Effector memory CD4-positive, alpha-beta T cell (primary cell): ENCODE data around the gene ODC1.
"Not testable (repeated sequence)": the region's sequence is repeated elsewhere in the genome, so short reads cannot be mapped to it uniquely, and the experiment has no call there.

ENCODE experiments used
- DNase-seq, 3 donors: peaks; one replicate each; pipeline ENCODE4 v3.0.0-alpha.2; 2020
- H3K27ac ChIP-seq: 2 replicates; pipeline ENCODE4 v1.7.0; 2013; ENCODE audit warnings: mild to moderate bottlenecking, low read length, moderate library complexity; ENCODE audit not compliant: insufficient read depth, poor library complexity, severe bottlenecking
- H3K27me3 ChIP-seq: replicated peaks from 2 replicates; pipeline ENCODE4 v1.7.0; 2013; ENCODE audit warnings: mild to moderate bottlenecking, low read length; ENCODE audit not compliant: insufficient read depth, control insufficient read depth, poor library complexity, severe bottlenecking
- H3K36me3 ChIP-seq: 2 replicates; pipeline ENCODE4 v1.7.0; 2013; ENCODE audit warnings: mild to moderate bottlenecking, low read length, moderate library complexity; ENCODE audit not compliant: control insufficient read depth, insufficient read depth
- H3K4me1 ChIP-seq: 2 replicates; pipeline ENCODE4 v1.7.0; 2013; ENCODE audit warnings: low read length, mild to moderate bottlenecking; ENCODE audit not compliant: control insufficient read depth, insufficient read depth, poor library complexity, severe bottlenecking
- H3K4me3 ChIP-seq: 2 replicates; pipeline ENCODE4 v1.7.0; 2013; ENCODE audit warnings: low read length, low read depth, mild to moderate bottlenecking; ENCODE audit not compliant: insufficient read depth, poor library complexity, severe bottlenecking
- H3K9me3 ChIP-seq: 2 replicates; pipeline ENCODE4 v1.7.0; 2013; ENCODE audit warnings: mild to moderate bottlenecking, low read length, moderate library complexity; ENCODE audit not compliant: control insufficient read depth

The ODC1 gene

GRCh38 chr2:10488142-10488541 lies 40.0 kb upstream of the ODC1 start:
- H3K4me1 ChIP-seq, DNase-seq, H3K27me3 ChIP-seq, H3K27ac ChIP-seq, H3K36me3 ChIP-seq, H3K4me3 ChIP-seq, H3K9me3 ChIP-seq: not testable (repeated sequence)

DNA sequence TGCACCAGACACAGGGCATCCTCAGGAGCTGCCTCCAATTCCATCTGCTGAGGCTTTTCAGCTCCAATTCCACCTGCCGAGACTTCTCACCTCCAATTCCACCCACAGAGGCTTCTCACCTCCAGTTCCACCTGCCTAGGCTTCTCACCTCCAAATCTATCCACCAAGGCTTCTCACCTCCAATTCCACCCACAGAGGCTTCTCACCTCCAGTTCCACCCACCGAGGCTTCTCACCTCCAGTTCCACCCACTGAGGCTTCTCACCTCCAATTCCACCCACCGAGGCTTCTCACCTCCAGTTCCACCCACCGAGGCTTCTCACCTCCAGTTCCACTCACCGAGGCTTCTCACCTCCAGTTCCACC lies 39.6 kb upstream of the ODC1 start:
- H3K4me3 ChIP-seq, H3K27me3 ChIP-seq, H3K27ac ChIP-seq: not testable (repeated sequence)

DNA sequence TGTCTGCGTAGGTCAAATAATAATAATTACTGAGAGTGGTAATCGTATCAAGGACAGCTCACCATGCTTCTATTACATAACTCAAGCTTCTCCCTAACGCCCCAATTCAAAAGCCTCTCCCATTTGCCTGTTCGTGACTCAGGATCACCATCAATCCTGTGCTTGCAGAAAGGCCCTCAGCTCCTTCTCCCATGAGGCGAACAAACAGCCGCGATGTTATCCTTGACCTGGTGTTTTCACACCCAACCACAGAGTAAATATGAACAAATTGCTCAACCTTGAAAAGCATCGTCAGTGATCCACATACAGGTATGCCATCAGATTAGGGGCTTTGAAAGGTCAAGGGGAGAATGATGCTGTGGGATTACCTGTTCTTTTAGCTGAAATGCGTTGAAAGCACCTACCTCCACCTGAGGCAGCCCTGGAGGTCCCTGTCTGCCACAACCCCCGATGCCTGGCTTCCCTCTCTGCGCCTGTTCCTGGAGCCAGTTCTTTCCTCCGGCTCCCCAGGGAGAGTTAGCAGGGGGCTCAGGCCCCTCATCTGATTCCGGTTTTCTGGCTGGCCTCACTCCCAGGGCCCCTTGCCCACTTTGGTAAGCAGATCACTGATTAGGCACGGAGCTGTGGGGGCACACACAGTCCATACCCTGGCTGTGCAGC lies 39.1 kb upstream of the ODC1 start:
- Histone ChIP-seq H3K4me1 (no peaks in the 10 kb centered on the region), H3K9me3 (no peaks in the 10 kb centered on the region), H3K27ac (no peak overlapping the region), H3K36me3 (no peaks in the 10 kb centered on the region), H3K4me3 (no peak overlapping the region), H3K27me3 (no peaks in the 10 kb centered on the region)
- no peak for DNase-seq

More for the DNA sequence above, 39.6 kb upstream of the ODC1 start:
- H3K4me1 ChIP-seq, H3K36me3 ChIP-seq, H3K9me3 ChIP-seq, DNase-seq: not testable (repeated sequence)

GRCh38 chr2:10486601-10487079 lies 38.5 kb upstream of the ODC1 start:
- Histone ChIP-seq H3K4me3 (no peak overlapping the region), H3K27ac (no peak overlapping the region), H3K4me1 (no peaks in the 10 kb centered on the region), H3K9me3 (no peaks in the 10 kb centered on the region), H3K27me3 (no peaks in the 10 kb centered on the region), H3K36me3 (no peaks in the 10 kb centered on the region)
- no peak for DNase-seq

GRCh38 chr2:10486091-10486490 lies 38.0 kb upstream of the ODC1 start:
- Histone ChIP-seq H3K9me3 (no peaks in the 10 kb centered on the region), H3K4me1 (no peaks in the 10 kb centered on the region), H3K4me3 (no peak overlapping the region), H3K27ac (no peak overlapping the region), H3K27me3 (no peaks in the 10 kb centered on the region), H3K36me3 (no peaks in the 10 kb centered on the region)
- no peak for DNase-seq

DNA sequence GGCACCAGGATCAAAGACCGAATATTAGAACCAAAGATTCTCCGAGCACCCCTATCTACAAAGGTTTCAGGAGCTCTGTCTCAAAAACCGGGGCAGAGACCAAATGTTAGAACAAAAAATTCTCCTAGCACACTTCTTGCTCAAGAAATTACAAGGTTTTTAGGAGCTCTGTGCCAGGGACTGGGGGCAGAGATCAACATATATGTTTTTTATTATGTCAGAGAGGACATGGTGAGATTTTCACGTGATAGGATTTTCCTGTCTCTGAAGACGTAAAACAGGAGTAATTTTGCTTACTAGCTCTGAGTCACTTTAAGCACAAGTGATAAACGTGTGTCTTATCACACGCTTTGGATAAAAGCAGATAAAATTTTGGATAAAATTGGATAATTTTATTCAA lies 34.8 kb upstream of the ODC1 start:
- H3K4me1 ChIP-seq, result no peaks in the 10 kb centered on the region
- H3K36me3 ChIP-seq, result no peaks in the 10 kb centered on the region
- H3K27me3 ChIP-seq, result no peaks in the 10 kb centered on the region
- no peak for DNase-seq
- no peak overlapping the region for H3K4me3 ChIP-seq
- H3K27ac ChIP-seq, result no peak overlapping the region
- no peaks in the 10 kb centered on the region for H3K9me3 ChIP-seq

DNA sequence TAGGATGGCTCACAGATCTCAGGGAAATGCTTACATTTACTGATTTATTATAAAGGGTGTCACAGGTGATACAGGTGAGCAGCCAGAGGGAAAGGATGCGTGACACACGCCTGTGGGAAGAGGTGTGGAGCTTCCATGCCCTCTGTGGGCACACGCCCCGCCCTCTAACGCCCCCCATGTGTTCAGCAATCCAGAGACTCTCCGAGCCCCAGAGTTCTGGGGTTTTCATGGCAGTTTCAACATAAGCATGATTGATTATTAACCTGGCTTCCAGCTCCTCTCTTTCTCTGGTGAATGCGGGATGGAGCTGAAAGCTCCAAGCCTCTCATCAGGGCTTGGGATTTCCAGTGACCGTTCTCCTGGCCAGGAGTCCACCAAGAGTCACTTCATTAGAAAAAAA lies 34.3 kb upstream of the ODC1 start:
- H3K4me3 ChIP-seq, result no peak overlapping the region
- H3K27ac ChIP-seq, result no peak overlapping the region
- DNase-seq, result no peak
- H3K27me3 ChIP-seq, result no peaks in the 10 kb centered on the region
- H3K4me1 ChIP-seq, result no peaks in the 10 kb centered on the region
- no peaks in the 10 kb centered on the region for H3K36me3 ChIP-seq
- H3K9me3 ChIP-seq, result no peaks in the 10 kb centered on the region

DNA sequence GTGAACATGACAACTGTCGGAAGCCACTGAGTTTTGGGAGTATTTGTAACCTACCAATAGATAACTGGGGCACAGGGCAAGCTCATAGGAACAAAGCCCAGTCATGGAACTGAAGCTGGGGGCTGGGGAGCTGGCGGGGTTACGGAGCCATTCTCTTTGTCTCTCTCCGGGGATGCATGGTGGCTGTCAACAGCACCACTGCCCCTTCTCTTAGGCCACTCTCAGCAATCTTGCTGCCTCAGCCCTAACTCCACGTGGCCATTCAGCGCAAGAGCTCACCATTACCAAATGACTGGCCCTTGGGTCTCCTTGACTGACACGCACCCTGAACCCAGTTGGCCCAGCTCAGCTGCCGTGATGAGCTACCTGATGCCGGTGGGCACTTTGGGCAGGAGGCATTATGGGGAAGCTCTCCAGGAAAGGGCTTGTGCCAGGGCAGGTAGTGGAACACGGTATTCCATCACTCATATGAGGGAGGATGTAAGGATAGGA lies 33.6 kb upstream of the ODC1 start:
- Histone ChIP-seq H3K4me1 (no peaks in the 10 kb centered on the region), H3K4me3 (no peak overlapping the region), H3K36me3 (no peaks in the 10 kb centered on the region), H3K9me3 (no peaks in the 10 kb centered on the region), H3K27me3 (no peaks in the 10 kb centered on the region), H3K27ac (no peak overlapping the region)
- DNase-seq, result no peak

DNA sequence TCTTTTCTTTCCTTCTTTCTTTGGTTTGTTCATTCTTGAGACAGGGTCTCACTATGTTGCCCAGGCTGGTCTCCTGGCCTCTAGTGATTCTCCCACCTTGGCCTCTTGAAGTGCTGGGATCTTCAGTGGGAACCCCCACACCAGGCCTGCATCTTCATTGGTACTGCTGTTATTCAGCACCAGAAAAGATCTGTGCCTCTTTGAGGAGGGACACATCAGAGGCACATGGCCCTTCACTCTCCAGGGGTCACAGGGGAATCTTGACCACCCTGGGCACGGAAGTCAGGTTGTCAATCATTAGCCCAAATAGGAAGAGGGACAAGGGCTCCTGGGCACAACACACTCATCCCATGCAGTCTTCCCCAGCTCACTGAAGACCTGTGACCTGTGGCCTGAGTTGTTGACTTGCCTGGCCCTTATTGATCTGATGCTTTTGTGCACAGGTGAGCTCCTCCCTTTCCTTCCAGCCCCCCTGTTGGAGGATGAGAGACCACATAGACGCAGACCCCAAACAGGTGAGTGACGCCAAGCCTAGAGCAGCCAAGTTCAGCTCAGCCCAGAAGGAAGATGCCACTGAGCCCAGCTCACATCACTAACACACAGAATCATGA lies 33.0 kb upstream of the ODC1 start:
- Histone ChIP-seq H3K4me1 (no peaks in the 10 kb centered on the region), H3K27me3 (no peaks in the 10 kb centered on the region), H3K9me3 (no peaks in the 10 kb centered on the region), H3K36me3 (no peaks in the 10 kb centered on the region), H3K27ac (no peak overlapping the region), H3K4me3 (no peak overlapping the region)
- DNase-seq, result no peak

DNA sequence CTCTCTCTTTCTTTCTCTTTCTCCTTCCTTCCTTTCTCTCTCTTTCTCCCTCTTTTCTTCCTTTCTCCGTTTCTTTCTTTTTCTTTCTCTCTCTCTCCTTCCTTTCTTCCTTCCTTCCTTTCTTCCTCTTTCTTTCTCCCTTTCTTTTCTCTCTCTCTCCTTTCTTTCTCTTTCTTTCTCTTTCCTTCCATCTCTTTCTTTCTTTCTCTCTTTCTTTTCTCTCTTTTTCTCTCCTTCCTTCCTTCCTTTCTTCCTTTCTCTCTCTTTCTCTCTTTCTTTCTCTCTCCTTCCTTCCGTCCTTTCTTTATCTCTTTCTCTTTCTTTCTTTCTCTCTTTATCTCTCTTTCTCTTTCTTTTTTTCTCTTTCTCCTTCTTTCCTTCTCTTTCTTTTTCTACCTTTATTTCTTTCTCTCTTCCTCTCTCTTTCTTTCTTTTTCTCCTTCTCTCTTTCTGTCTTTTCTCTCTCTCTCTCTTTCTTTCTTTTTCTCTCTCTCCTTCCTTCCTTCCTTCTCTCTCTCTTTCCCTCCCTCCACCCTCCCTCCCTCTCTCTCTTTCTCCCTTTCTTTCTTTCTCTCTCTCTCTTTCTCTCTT lies 32.3 kb upstream of the ODC1 start:
- Histone ChIP-seq H3K27ac (no peak overlapping the region), H3K4me3 (no peak overlapping the region), H3K9me3 (no peaks in the 10 kb centered on the region), H3K27me3 (no peaks in the 10 kb centered on the region), H3K36me3 (no peaks in the 10 kb centered on the region), H3K4me1 (no peaks in the 10 kb centered on the region)
- no peak for DNase-seq
